ENCODE results near the gene SSTR4.

Gene SSTR4

DNA sequence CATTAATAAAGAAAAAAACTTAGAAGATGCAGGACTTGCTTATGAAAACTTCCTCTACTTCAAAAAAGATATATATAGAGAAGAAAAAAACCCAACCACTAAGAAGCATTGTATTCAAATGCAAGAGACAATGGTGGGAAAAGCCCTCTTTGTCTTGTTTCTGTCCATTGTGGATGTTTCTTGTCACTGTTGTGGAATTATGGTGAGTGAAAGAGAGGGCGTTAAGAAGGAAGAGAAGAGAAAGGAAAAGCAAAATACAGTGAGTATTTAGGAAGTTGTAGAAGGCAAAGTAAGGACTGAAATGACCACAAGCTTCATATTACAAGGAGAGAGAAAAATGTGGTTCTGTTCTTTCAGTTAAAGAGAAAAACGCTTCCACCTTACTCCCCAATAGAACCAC is 28.5 kb downstream of the SSTR4 start:
- H3K27ac ChIP-seq (ENCODE audit: low read depth, low read length): no peak overlapping the region
- H3F3A ChIP-seq (ENCODE audit: insufficient read depth): no peaks in the 10 kb centered on the region
- H3K9ac ChIP-seq (ENCODE audit: low read length): no peak overlapping the region
- H3K9me2 ChIP-seq (replicated peaks; ENCODE audit: insufficient read depth, low read length): no peaks in the 10 kb centered on the region
- no peaks in the 10 kb centered on the region for H3K79me2 ChIP-seq (ENCODE audit: insufficient read depth, low read length)
- no peaks in the 10 kb centered on the region for H3K9me3 ChIP-seq (ENCODE audit: insufficient read depth, low read length)
- H3K4me2 ChIP-seq (ENCODE audit: low read depth, low read length, poor library complexity, severe bottlenecking): no peak overlapping the region
- H3K27me3 ChIP-seq (ENCODE audit: low read length): no peaks in the 10 kb centered on the region
- TF ChIP-seq EZH2phosphoT487 (conservative IDR thresholded peaks at IDR 0.05; ENCODE audit: low read length) (no peak), CTCF (IDR thresholded peaks at IDR 0.05; ENCODE audit: insufficient read depth, low read length, poor library complexity, severe bottlenecking) (no peak)
- H3K36me3 ChIP-seq (ENCODE audit: low read length): no peaks in the 10 kb centered on the region
- H2AFZ ChIP-seq (ENCODE audit: low read depth, low read length, severe bottlenecking): no peak overlapping the region
- H3K4me3 ChIP-seq (ENCODE audit: insufficient read depth, low read length, poor library complexity, severe bottlenecking): no peak overlapping the region
- no peaks in the 10 kb centered on the region for H4K20me1 ChIP-seq (ENCODE audit: low read depth, low read length)

DNA sequence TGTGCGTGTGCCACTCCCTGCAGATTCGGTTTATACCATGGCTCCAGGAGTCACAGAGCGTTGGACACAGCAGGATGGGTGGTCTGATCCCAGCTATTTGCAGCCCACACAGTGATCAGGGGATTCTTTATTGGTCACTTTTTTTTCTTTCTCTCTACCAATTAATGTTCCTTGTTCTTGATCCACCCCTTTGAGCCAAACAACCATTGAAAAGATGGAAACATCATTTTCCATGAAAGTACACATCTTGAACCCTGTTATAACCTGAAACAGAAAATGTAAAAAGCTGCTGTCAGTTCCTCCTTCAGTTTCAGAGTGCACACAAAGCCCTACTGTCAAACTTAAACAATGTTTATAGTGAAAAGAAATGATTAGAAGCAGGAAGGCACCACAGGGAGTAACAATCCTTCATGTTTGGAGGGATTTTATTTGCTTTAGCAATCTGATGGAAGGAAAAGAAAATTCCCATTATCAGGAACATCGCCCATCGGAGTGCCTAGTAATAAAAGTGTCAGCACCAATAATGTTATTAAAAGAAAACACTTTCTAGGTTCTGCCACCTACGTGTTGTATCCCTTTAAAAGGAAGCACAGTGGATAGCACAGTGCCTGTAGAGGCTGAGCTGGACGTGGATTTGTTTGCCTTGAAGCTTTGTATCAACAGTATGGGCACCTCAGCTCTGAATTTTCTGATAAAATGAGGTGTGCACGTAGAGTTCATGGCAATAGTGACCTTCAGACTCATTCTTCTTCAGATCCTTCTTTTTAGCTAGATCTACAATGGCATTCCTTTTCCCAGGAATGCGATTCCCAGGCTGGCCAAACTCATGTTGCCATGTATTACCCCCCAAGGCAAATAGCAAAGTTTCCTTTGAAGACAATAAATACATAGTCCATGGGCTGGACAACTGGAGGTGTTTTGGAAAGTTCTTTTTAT is 30.4 kb downstream of the SSTR4 start:
- Histone ChIP-seq H3K27me3 (ENCODE audit: low read length) (no peaks in the 10 kb centered on the region), H3K4me2 (ENCODE audit: low read depth, low read length, poor library complexity, severe bottlenecking) (no peak overlapping the region), H3K79me2 (ENCODE audit: insufficient read depth, low read length) (no peaks in the 10 kb centered on the region), H3K9me2 (replicated peaks; ENCODE audit: insufficient read depth, low read length) (no peaks in the 10 kb centered on the region), H3K27ac (ENCODE audit: low read depth, low read length) (no peak overlapping the region), H3K9ac (ENCODE audit: low read length) (no peak overlapping the region), H3K36me3 (ENCODE audit: low read length) (no peaks in the 10 kb centered on the region), H3K9me3 (ENCODE audit: insufficient read depth, low read length) (no peaks in the 10 kb centered on the region), H3K4me3 (ENCODE audit: insufficient read depth, low read length, poor library complexity, severe bottlenecking) (no peak overlapping the region), H2AFZ (ENCODE audit: low read depth, low read length, severe bottlenecking) (no peak overlapping the region), H4K20me1 (ENCODE audit: low read depth, low read length) (no peaks in the 10 kb centered on the region), H3F3A (ENCODE audit: insufficient read depth) (no peaks in the 10 kb centered on the region)
- TF ChIP-seq EZH2phosphoT487 (conservative IDR thresholded peaks at IDR 0.05; ENCODE audit: low read length) (no peak), CTCF (IDR thresholded peaks at IDR 0.05; ENCODE audit: insufficient read depth, low read length, poor library complexity, severe bottlenecking) (no peak)

DNA sequence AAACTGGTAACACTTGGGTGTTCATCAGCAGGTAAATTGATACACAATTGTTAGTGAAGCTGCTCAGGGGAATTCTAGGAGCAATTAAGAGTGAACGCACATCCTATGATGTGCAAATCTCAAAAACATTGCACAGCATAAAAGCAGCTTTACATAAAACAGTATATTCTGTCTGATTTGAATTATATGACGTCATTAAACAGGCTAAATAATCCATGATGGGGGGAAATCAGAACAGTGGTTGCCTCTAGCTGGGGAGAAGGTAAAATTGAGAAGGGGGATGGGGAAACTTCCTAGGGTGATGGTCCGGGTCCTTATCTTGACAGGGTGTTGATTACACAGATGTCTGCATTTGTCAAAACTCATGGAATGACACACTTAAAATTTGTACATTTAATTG is 31.7 kb downstream of the SSTR4 start:
- H3K4me2 ChIP-seq (ENCODE audit: low read depth, low read length, poor library complexity, severe bottlenecking): no peak overlapping the region
- no peaks in the 10 kb centered on the region for H3K79me2 ChIP-seq (ENCODE audit: insufficient read depth, low read length)
- no peaks in the 10 kb centered on the region for H3K27me3 ChIP-seq (ENCODE audit: low read length)
- no peaks in the 10 kb centered on the region for H3F3A ChIP-seq (ENCODE audit: insufficient read depth)
- H4K20me1 ChIP-seq (ENCODE audit: low read depth, low read length): no peaks in the 10 kb centered on the region
- H3K27ac ChIP-seq (ENCODE audit: low read depth, low read length): no peak overlapping the region
- no peak overlapping the region for H2AFZ ChIP-seq (ENCODE audit: low read depth, low read length, severe bottlenecking)
- H3K9me3 ChIP-seq (ENCODE audit: insufficient read depth, low read length): no peaks in the 10 kb centered on the region
- H3K9me2 ChIP-seq (replicated peaks; ENCODE audit: insufficient read depth, low read length): no peaks in the 10 kb centered on the region
- no peaks in the 10 kb centered on the region for H3K36me3 ChIP-seq (ENCODE audit: low read length)
- TF ChIP-seq EZH2phosphoT487 (conservative IDR thresholded peaks at IDR 0.05; ENCODE audit: low read length) (no peak), CTCF (IDR thresholded peaks at IDR 0.05; ENCODE audit: insufficient read depth, low read length, poor library complexity, severe bottlenecking) (no peak)
- H3K9ac ChIP-seq (ENCODE audit: low read length): no peak overlapping the region
- no peak overlapping the region for H3K4me3 ChIP-seq (ENCODE audit: insufficient read depth, low read length, poor library complexity, severe bottlenecking)

All from SU-DHL-6 (cell line).